ENCODE data around the gene NFIB.

Gene NFIB

DNA sequence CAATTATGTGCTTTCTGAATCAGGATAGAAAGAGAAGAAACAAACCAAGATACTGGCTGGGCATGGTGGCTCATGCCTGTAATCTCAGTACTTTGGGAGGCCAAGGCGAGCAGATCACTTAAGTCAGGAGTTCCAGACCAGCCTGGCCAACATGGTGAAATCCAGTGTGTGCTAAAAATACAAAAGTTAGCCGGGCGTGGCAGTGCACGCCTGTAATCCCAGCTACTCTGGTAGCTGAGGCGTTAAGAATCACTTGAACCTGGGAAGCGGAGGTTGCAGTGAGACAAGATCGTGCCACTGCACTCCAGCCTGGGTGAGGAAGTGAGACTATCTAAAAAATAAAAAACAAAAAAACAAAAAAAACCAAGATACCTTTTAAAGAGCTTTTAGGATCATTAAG, 214.2 kb downstream of the NFIB start:
- DNase-seq (ENCODE audit: low read depth in 3 of 3) = no peak

DNA sequence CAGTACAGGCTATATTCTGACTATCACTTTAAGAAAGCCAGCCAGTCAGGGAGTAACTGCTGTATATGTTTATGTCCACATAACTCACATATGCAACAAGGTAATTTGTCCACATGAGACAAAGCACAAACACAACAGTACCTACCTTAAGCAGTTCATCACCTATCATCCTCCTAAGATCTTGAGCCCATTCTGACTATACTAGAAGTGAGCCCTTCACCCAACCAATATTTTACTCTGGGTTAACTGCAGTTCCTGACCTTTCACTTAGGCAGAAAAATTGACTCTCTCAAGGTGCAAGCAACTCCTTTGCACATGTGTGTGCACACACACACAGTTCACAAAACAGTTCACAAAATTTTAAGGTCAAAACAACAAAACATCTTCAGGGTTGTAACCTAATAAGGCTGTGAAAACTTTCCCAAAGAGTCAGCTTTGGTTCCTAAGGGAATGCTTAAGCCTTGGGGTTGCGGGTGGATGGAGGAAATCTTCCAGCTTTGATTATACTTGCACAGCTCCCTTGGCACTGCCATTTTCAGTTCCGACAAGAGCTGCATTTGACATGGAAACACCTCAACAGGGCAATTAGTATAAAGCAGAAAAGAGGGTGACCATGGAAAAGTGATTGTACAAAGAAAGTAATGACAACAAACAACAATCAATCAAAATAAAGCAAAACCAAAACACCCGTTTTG, 215.3 kb downstream of the NFIB start:
- DNase-seq (ENCODE audit: low read depth in 3 of 3) = no peak

DNA sequence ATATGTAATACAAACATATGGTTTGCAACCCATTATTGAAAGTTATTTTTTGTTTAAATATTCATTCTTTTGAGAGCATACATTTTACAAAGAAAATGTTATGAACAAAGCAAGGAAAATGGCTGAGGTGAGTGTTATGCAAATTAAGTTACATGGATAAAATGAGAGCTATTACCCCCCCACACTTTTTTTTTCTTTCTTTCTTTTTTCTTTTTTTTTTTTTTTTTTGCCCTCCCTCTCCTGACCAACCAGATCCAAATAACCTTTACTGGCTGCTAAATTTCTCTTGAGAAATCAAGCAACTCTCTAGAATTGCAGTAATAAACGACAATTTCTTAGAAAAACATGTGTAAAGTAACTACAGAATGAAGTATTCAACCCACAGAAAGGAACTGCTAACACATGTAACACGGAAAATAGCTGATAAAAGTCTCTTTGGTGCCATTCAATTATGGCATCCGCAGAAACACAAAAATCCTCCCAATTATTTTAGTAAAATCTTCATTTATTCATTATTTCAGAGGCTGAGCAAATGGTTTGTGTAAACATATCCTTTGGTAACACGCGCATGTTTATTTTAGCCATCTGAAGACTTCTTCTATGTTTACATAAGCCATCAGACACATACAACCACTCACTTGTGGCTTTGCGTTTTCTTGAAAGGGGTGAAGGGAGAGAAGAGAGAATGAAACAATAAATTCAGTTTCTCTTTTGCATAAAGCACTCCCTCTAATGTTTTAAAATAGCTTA, 216.1 kb downstream of the NFIB start:
- no peak for DNase-seq (ENCODE audit: low read depth in 3 of 3)

DNA sequence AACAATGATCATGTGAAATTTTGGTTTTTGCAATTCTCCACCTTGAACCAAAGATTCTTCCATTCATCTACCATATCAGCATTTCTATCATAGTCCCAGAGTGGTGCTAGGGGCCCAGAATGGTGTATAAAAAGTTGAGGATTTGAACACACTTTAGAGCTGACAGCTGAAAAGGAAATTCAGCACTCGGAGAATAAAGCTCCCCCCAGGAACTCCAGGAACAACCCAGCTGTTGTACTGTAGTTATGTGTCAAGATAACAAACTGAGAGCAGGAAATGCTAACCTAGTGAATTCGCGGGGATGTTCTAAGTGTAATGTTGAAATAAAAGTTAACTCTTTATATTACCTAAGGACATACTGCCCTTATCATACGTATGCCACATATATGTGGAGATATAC, 216.7 kb downstream of the NFIB start:
- no peak for DNase-seq (ENCODE audit: low read depth in 3 of 3)

DNA sequence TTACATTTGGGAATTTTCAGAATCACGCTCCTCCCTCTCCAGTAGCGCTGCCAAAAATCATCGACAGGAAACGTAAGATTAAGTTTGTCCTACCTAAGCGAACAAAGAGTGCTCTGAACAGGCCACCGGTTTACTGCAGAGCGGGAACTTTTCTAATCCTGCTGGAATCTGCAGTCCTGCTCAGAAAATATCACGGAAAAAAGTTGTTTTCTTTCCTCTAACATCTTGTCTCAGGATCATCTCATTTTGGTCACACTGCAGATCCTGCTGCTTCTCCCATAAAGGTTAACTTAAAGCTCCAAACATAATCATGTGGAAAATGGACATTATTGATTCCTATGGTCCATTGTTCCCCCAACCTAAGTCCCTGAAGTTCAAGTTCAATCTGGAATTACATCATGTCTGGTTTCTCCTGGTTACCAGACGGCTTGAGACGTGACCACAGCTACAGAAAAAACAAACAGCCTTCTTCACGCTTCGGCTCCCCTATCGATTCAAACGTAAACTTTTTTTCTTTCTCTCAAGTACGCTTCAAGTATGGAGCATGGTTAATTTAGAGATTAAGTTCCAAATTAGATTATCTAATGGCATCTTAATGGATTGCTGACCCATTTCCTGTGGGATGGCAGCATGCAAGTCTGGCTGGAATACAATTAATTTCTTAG, 217.6 kb downstream of the NFIB start:
- no peak for DNase-seq (ENCODE audit: low read depth in 3 of 3)

DNA sequence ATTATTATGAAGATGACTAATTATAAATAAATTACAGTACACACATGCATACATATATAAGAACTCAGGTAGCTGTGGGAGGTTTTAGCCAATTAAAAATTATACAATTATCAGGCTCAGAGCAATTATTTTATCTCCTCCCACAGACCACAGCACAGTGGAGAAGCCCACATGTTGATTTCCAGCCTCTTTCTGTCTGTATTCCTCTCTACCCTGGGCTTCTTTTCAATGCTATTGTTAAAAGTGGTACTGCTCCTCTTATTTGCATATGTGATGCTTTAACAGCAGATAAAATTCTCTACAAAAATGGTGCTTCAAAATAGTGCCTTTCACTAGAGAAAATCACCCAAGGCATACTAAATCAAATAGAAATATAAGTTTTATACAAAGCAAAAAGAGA, 218.7 kb downstream of the NFIB start:
- DNase-seq (ENCODE audit: low read depth in 3 of 3) = no peak

DNA sequence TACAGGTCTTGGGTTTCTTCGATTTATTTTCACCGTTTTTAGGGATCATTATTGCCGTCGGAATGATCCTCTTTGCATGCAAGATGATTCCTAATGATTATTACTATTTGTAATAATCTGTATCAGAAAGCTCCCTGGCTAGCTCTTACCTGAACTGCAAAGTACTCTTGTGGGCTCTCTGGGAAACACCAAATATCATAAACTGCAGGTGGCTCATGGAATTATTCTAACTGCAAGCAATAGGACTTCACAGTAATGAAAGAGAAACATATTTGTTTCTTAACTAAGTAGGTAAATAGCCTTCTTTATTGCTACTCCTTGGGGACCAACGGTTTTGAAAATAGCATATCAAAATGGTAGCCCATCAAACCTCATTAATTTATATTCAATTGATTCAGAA, 219.4 kb downstream of the NFIB start:
- DNase-seq (ENCODE audit: low read depth in 3 of 3) = no peak

DNA sequence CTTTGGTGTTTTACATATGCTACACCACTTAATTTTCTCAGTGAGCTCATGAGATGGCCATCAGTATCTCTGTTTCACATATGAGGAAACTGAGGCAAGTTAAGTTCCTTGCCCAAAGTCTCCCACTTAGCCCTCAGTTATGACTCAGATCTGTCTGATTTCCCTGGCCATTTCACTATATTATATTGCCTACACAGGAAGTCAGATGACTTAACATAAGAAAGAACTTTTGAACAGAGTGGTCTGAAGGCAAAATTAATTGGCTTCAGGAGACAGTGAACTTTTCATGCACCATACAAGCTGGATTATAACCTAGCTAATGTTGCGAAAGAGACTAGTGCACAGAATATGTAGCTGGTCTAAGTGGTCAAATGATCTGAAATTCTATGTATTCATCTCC, 221.6 kb downstream of the NFIB start:
- no peak for DNase-seq (ENCODE audit: low read depth in 3 of 3)

DNA sequence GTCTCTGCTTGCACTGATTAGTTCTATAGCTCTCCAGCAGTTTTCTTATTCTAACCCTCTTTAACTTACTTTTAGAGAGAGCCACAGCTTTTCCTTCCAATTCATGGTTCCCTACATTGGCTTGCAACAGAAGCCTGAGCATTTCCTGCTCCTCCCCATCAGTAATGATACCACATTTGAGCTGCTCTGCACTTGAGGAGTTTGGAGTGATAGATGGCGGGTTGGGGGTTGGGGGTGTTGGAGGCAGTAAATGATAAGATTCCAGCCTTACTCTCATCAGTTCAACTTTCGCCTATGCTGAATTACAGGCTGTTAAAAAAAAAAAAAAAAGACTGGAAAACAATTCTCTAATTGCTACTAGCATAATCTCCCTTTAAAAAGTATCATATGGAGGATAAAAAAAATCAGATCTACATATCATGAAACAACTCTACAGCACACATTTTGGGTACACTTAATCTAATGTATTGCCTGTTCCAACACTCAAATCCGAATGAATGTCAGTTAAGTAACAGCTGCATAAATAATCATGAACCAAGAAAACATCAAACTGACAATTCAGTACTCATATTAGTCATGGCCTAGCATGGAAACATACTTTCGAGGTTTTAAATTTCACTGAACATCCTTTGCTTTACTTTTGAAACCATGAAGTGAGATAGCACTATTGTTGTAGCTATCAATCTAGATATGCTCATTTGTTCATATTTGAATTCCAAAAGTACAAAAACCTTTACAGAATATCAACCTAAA, 224.7 kb downstream of the NFIB start:
- DNase-seq (ENCODE audit: low read depth in 3 of 3) = no peak

DNA sequence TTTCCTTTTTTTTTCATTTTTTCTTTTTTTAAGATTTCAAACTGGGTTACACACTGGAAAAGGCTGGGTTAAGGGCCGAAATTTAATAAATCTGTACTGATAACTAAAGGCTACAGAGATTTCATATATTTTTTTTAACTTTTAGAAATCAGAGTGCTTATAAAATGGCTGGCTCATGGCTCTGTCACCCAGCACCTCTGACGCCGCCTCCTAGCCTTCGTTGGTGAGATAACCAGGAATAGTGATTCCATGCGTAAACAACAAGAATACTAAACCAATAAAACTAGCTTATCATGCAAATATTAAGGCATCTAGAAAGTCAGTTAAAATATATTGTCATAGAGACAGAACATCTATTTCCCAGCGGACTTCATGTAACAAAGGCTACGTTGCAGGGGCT, 226.4 kb downstream of the NFIB start:
- no peak for DNase-seq (ENCODE audit: low read depth in 3 of 3)

DNA sequence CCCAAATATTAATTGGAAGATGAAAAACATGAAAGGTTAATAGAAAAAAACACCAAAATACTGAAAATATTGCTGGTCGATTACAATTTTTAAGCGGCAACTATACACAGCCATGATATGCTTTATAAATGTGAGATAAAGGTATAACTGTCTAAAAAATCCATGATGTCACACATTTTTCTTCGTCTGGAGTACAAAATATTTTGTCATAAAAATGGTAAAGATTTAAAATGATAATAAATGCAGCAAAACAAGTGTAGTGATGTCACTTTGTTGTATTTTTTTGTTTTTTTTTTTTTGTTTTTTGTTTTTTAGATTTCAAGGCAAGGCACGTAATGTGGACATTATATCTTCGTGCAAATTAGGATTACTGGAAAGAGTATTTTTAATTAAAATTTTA, 227.4 kb downstream of the NFIB start:
- no peak for DNase-seq (ENCODE audit: low read depth in 3 of 3)

DNA sequence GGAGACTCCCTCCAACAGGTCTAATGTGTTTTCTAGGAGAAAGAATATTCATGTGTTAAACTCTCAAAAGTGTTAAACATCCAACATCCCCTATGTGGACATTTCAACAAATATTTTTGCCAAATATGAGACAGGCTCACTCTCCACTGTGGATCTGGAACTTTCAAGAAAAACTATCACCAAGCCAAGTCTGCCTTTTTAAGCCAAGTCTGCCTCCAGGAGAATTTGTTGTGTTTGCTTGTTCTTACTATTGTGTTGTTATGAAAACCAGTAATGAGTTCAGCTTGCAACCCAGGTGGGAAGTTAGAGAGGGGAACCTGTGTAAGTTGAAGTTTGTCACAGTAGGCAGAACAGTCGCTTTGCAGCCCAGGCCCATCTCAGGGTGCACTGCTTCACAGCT, 228.1 kb downstream of the NFIB start:
- no peak for DNase-seq (ENCODE audit: low read depth in 3 of 3)

DNA sequence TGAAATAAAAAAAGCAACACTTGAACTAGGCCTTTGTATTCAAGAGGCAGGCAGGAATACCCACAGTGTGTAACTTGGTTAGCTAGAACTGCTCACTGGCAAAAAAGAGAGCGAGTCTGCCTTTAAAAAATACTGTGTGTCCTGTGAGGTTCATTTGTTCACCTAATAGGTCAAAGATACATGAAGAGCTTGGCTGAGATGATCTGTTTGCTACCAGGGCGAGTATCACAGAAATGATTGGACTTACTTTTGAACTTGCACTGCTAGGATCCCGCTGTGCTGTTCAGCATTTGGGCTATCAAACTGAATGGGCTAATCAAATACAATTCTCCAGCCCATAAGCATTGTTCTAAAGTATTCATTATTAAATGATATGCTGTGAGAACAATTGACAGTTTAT, 229.1 kb downstream of the NFIB start:
- DNase-seq (ENCODE audit: low read depth in 3 of 3) = no peak

DNA sequence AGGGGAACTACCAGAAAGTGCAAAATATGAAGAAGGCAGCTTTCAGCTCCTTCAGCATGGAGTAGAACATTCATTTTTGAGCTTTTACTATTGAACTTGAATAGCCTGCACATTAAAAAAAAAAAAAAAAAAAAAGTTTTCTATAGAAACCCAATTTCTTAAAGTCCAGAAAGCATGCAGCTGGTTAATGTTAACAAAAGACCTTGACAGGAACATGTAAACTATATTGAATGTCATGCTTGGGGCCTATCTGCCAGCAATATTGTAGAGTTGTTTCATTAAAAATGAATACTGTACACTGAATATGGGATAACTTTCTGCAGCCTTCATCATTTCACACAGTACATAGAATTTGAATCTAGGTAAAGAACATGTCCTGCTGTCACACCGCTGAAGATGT, 230.6 kb downstream of the NFIB start:
- DNase-seq (ENCODE audit: low read depth in 3 of 3) = no peak

DNA sequence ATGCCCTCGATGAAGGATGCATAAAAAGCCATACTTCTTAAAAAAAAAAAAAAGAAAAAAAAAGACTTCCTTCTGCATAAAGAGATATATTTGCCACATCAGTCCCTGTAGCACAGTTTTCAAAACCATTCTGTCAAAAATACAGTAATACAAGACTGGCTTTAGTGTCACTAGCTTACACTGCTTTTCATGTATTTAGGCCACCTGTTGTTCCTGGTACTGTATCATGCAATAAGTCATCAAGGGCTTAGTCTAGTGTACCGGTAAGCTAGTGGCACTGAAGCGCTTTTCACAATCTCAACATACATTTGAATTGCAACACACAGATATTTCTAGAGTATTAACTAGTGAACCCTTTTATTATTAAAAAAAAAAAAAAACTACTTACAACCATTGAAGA, 231.2 kb downstream of the NFIB start:
- DNase-seq (ENCODE audit: low read depth in 3 of 3) = no peak

DNA sequence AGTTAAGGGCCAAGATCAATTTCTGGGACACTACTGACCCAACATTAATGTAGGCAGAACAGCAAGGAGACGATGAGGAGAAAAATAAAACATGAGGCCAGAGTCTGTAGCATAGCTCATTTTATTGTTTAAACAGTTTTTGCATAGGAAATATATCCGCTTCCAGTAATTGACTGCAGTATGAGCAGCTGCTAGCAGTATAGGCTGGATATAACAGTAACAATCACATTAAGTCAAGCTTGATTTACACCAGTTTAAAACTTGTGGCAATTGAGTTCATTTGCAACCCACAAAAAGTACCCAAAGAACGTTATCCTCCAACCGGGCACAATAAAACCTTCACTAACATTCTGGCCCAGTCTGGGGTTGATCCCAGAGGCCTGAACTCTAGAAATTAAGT, 232.2 kb downstream of the NFIB start:
- DNase-seq (ENCODE audit: low read depth in 3 of 3) = no peak

DNA sequence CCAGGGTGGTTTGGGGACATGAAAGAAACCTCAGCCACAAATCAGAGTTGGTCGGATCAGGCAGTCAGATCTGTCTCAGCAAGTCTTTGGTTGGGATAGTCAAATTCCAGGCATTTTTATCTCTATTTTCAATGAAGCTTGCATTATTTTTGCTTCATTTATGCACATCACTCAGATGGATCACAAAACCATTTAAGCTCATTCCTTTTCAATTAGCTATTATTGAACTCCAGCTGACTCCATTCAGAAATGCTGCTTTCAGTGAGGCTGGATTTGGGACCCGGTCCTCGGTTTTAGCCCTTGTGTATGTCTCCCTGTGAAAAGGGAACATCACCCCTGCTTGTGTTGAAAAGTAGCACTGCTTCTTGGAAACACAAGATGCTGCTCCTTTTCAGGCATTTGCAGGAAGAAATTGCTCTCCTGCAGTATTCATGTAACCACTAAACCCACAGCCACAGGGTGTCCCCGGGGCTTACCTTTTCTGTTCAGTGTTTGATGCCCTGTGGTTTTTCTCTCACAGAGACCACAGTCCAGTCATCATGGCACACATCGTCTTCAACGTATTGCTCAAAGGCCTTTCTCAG, 232.9 kb downstream of the NFIB start:
- no peak for DNase-seq (ENCODE audit: low read depth in 3 of 3)

DNA sequence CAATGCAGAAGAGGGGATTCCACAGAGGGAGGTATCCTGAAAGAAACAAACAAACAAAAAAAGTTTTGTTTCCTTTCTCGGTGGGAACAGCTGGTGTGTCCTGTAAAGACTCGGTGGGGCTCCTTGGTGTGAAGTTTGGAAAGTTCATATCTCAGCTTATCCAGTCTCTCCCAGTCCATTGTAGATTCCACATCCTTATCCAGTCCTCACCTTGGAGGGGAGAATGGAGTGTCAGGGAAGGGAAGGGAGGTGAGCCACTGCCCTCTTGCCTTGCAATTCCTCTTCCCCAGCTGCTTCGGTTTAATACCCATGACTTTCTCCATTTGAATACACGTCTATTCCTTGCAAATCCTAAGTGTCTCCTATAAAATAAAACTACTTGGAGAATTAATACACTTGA, 234.5 kb downstream of the NFIB start:
- no peak for DNase-seq (ENCODE audit: low read depth in 3 of 3)

DNA sequence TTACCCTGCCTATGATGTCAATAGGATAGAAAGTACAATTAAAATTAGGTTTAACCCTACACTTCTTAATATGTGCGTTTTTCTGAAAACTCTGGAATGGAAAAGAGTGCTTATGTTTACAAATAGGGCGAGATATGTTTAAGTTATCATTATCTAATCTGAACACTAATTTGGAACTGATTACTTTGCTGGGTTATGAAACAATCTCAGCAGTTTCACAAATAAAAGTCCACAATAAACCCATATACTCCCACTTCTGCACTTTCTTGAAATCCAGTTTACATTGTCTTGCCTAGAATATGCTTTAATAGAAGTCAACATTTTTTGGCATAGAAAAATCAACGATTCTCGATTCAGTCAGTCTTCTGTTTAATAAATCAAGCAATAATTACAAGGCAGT, 236.3 kb downstream of the NFIB start:
- DNase-seq (ENCODE audit: low read depth in 3 of 3) = no peak

DNA sequence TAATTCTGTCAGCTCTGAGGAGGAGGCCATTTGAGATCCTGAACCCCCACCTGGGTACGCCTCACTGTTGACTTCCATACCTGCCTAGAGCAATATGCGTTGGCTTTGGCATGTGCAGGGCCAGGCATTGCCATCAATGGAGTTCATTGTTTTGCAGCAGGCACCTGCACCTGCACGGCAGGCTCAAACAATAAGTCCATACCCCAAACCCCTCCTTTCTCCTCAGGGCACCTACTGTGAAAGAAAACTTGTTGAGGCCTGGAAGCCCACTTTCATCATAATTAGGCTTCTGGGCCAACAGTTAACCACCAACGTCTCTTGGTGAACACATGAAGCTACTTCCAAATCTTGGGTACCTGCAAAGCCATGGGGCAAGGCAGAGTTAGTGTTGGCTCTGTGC, 238.7 kb downstream of the NFIB start:
- no peak for DNase-seq (ENCODE audit: low read depth in 3 of 3)

DNA sequence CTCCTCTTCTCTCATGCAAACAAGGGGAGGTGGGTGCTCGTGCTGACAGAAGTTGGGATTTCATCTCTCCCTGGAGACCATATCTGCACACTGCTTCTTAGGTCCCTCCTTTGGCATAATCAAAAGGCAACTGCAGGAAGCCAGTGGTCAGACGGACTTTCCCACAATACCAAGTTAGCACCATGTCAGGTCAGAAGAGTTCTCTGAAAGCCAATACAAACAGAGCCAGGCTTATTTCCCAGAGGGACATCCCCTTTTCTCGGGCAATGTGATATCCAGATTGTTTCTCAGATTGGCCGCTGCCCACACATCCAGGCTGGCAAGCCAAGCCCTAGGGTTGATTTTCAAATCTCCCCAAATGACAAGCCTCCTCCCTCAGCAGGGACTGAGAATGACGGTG, 241.1 kb downstream of the NFIB start:
- DNase-seq (ENCODE audit: low read depth in 3 of 3) = no peak

DNA sequence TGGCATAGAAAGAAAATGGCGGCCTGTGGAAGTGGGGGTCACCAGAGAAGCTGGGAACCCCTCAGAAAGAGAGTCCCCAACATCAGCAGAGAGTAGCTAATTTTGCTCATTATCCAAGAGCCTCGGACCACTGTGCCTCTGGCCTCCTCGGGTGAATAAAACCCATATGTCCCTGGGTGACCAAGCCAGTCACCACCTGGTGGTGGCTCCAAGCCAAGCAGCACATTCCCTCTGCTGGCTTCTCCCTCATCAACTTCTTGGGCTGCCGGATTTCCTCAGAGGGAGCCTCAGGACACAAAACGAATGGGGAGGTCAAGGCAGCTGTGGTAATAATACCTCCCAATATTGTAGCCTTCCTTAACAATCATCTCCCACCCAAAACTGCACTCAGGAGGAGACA, 242.5 kb downstream of the NFIB start:
- no peak for DNase-seq (ENCODE audit: low read depth in 3 of 3)
